PC-9 (cell line): ENCODE results near the gene TAC4. TPM values are rescaled to one million over a fixed set of nuclear protein-coding genes. Genes with fewer than 3 reads are reported as not detected.

Source experiments
- BruUV-seq: library from RNA; stranded (reverse); fragments of 400-500 nt; replicated peaks from 2 replicates; lab custom pipeline; 2021; lab: Mats Ljungman, UMichigan
- CTCF ChIA-PET: fragments of 300-600 bp; sonication (Branson Sonifier 250); formaldehyde crosslinking; loops from one replicate; lab custom pipeline; 2022; ENCODE audit warnings: antibody characterized with exemption; lab: Charles Lee
- POLR2A ChIA-PET: fragments of 300-600 bp; sonication (Branson Sonifier 250); formaldehyde crosslinking; loops from one replicate; lab custom pipeline; 2022; ENCODE audit warnings: antibody characterized with exemption; ENCODE audit not compliant: unreplicated experiment; lab: Charles Lee
- DNase-seq, 2 experiments: peaks; one replicate each; pipeline versions ENCODE4 v3.0.0 to v3.0.0-alpha.2; 2015 to 2022; ENCODE audit warnings: mixed read lengths in 1 of 2
- H2AFZ ChIP-seq: fragments of 200-600 bp; sonication (generic); 2 replicates; pipeline ENCODE4 v1.8.1; 2017; ENCODE audit warnings: antibody characterized with exemption
- H3F3A ChIP-seq: fragments of 200-600 bp; sonication (generic); 2 replicates; pipeline ENCODE4 v1.8.1; 2017; ENCODE audit warnings: antibody characterized with exemption, mild to moderate bottlenecking, low read depth; ENCODE audit not compliant: insufficient read depth
- H3K27ac ChIP-seq: fragments of 200-600 bp; sonication (generic); 2 replicates; pipeline ENCODE4 v1.6.1; 2016; ENCODE audit warnings: mixed run types
- H3K27me3 ChIP-seq: fragments of 200-600 bp; sonication (generic); 2 replicates; pipeline ENCODE4 v1.6.1; 2016; ENCODE audit warnings: low read depth, mixed run types; ENCODE audit not compliant: insufficient read depth
- H3K36me3 ChIP-seq: fragments of 200-600 bp; sonication (generic); 2 replicates; pipeline ENCODE4 v1.6.1; 2016; ENCODE audit warnings: low read depth, mixed run types
- H3K4me1 ChIP-seq: fragments of 200-600 bp; sonication (generic); replicated peaks from 2 replicates; pipeline ENCODE4 v1.6.1; 2016; ENCODE audit warnings: mixed run types; ENCODE audit not compliant: insufficient read depth
- H3K4me2 ChIP-seq: fragments of 200-600 bp; sonication (generic); 2 replicates; pipeline ENCODE4 v1.6.1; 2017; ENCODE audit warnings: mixed run types
- H3K4me3 ChIP-seq: fragments of 200-600 bp; sonication (generic); 2 replicates; pipeline ENCODE4 v1.6.1; 2016; ENCODE audit warnings: mixed run types
- H3K79me2 ChIP-seq: fragments of 200-600 bp; sonication (generic); 2 replicates; pipeline ENCODE4 v1.6.1; 2017; ENCODE audit warnings: low read depth, mixed run types
- H3K9me2 ChIP-seq: fragments of 200-600 bp; sonication (generic); 2 replicates; pipeline ENCODE4 v1.8.1; 2017; ENCODE audit warnings: mild to moderate bottlenecking; ENCODE audit not compliant: insufficient read depth
- H3K9me3 ChIP-seq: fragments of 200-600 bp; sonication (generic); 2 replicates; pipeline ENCODE4 v1.8.1; 2016; ENCODE audit warnings: low read depth; ENCODE audit not compliant: insufficient read depth
- H4K20me1 ChIP-seq: fragments of 200-600 bp; sonication (generic); 2 replicates; pipeline ENCODE4 v1.8.1; 2017; ENCODE audit not compliant: insufficient read depth
- CTCF ChIP-seq: fragments of 200-600 bp; sonication (generic); conservative IDR thresholded peaks from 2 replicates; pipeline ENCODE4 v1.6.1; 2017; ENCODE audit warnings: mixed run types, antibody characterized with exemption, mild to moderate bottlenecking, moderate library complexity
- EZH2 ChIP-seq: fragments of 200-600 bp; sonication (generic); IDR thresholded peaks from 2 replicates; pipeline ENCODE4 v1.8.0; 2017; ENCODE audit warnings: antibody characterized with exemption, low read depth
- intact Hi-C: fragments of 100-400 bp; cut with micrococcal nuclease; formaldehyde crosslinking; loops from one replicate; pipeline ENCODE4 v1.10.0; 2022; ENCODE audit not compliant: unreplicated experiment
- total RNA-seq: library from RNA; stranded (reverse); gene quantifications from 2 replicates; pipeline ENCODE4 v1.2.3, GENCODE V29; 2021

Gene TAC4
- total RNA-seq, 1 experiment from 2014 or later = not detected

- H3K27ac ChIP-seq = no peak overlapping the region
- peaks cover 64% of the 10 kb centered on the region for H3K36me3 ChIP-seq
- no peak overlapping the region for H3K4me3 ChIP-seq
- peaks cover 16% of the 10 kb centered on the region; the same call in 1 of the 2 replicates for H3F3A ChIP-seq
- H4K20me1 ChIP-seq = peaks cover 63% of the 10 kb centered on the region
- H3K27me3 ChIP-seq = no peaks in the 10 kb centered on the region
- no peaks in the 10 kb centered on the region for H3K9me3 ChIP-seq
- no TSS peak for BruUV-seq
- no peak for DNase-seq
- no peak overlapping the region for H2AFZ ChIP-seq
- TF ChIP-seq CTCF (no peak), EZH2 (no peak)
- H3K79me2 ChIP-seq = peaks cover 42% of the 10 kb centered on the region
- no peaks in the 10 kb centered on the region for H3K4me1 ChIP-seq
- intact Hi-C loops = no loop called here
- ChIA-PET POLR2A (interaction anchor here (0.6 kb wide), 1 partner anchor 324 kb away, joined by 3 read pairs; no protein-coding TSS in a partner anchor), CTCF (interaction anchor here (0.5 kb wide), 1 partner anchor 191 kb away, joined by 4 read pairs; no protein-coding TSS in a partner anchor)
- no peak overlapping the region for H3K4me2 ChIP-seq
- no peaks in the 10 kb centered on the region for H3K9me2 ChIP-seq
Measured at GRCh38 chr17:49798738-49799137, 49.1 kb downstream of the TAC4 start.

- CTCF ChIA-PET = interaction anchor here (0.5 kb wide), 1 partner anchor 192 kb away, joined by 4 read pairs; no protein-coding TSS in a partner anchor
- TF ChIP-seq EZH2 (no peak), CTCF (no peak)
- Histone ChIP-seq H3K36me3 (peaks cover 68% of the 10 kb centered on the region), H3K9me2 (no peaks in the 10 kb centered on the region), H4K20me1 (peaks cover 69% of the 10 kb centered on the region), H3F3A (peaks cover 16% of the 10 kb centered on the region; the same call in 1 of the 2 replicates), H3K4me3 (no peak overlapping the region), H3K4me2 (no peak overlapping the region), H3K9me3 (no peaks in the 10 kb centered on the region), H3K27me3 (no peaks in the 10 kb centered on the region), H3K79me2 (peaks cover 44% of the 10 kb centered on the region), H3K4me1 (no peaks in the 10 kb centered on the region), H3K27ac (no peak overlapping the region), H2AFZ (no peak overlapping the region)
- POLR2A ChIA-PET = interaction anchor here (0.6 kb wide), 1 partner anchor 325 kb away, joined by 3 read pairs; no protein-coding TSS in a partner anchor
- intact Hi-C loops = no loop called here
- BruUV-seq = no TSS peak
- no peak for DNase-seq
Measured at GRCh38 chr17:49798182-49798581, 49.7 kb downstream of the TAC4 start.

- POLR2A ChIA-PET = no interaction called here
- H3K4me2 ChIP-seq = no peak overlapping the region
- H3K9me3 ChIP-seq = no peaks in the 10 kb centered on the region
- intact Hi-C loops = no loop called here
- no peak overlapping the region for H2AFZ ChIP-seq
- TF ChIP-seq EZH2 (no peak), CTCF (no peak)
- DNase-seq = no peak
- CTCF ChIA-PET = interaction anchor here (0.7 kb wide), 1 partner anchor 308 kb away, joined by 5 read pairs; no protein-coding TSS in a partner anchor
- H3K36me3 ChIP-seq = peaks cover 63% of the 10 kb centered on the region
- no TSS peak for BruUV-seq
- H3K4me3 ChIP-seq = no peak overlapping the region
- H3K79me2 ChIP-seq = peaks cover 58% of the 10 kb centered on the region
- H3F3A ChIP-seq = peaks cover 16% of the 10 kb centered on the region; the same call in 1 of the 2 replicates
- peaks cover 69% of the 10 kb centered on the region for H4K20me1 ChIP-seq
- 0 out of 2 replicates have a peak, but pooled peaks cover 4% of the 10 kb centered on the region for H3K4me1 ChIP-seq
- H3K9me2 ChIP-seq = no peaks in the 10 kb centered on the region
- no peaks in the 10 kb centered on the region for H3K27me3 ChIP-seq
- no peak overlapping the region for H3K27ac ChIP-seq
Measured at GRCh38 chr17:49795372-49795771, 52.5 kb downstream of the TAC4 start.
